HG03432 (cell line): ENCODE data around the gene OBP2B.

Experiments
- ATAC-seq: cut with Tn5 transposase; IDR thresholded peaks from one replicate; pipeline ENCODE4 v1.9.1; 2021; ENCODE audit warnings: mild to moderate bottlenecking, moderate library complexity; ENCODE audit not compliant: unreplicated experiment

Gene OBP2B

GRCh38 chr9:133202688-133203453 is 6.2 kb downstream of the OBP2B start:
- ATAC-seq: no peak

- ATAC-seq: no peak
Observed at GRCh38 chr9:133202145-133202513, 6.9 kb downstream of the OBP2B start.

GRCh38 chr9:133201424-133202144 is 7.5 kb downstream of the OBP2B start:
- ATAC-seq: no peak

GRCh38 chr9:133200631-133201030 is 8.4 kb downstream of the OBP2B start:
- no peak for ATAC-seq

GRCh38 chr9:133199648-133200321 is 9.3 kb downstream of the OBP2B start:
- no peak for ATAC-seq

GRCh38 chr9:133195029-133195428 is 14.0 kb downstream of the OBP2B start:
- no peak for ATAC-seq

GRCh38 chr9:133194597-133194996 is 14.5 kb downstream of the OBP2B start:
- no peak for ATAC-seq

GRCh38 chr9:133191989-133192388 is 17.1 kb downstream of the OBP2B start:
- ATAC-seq: no peak

GRCh38 chr9:133189826-133190225 is 19.2 kb downstream of the OBP2B start:
- no peak for ATAC-seq

- ATAC-seq: no peak
Observed at GRCh38 chr9:133188843-133189180, 20.2 kb downstream of the OBP2B start.

- no peak for ATAC-seq
Observed at GRCh38 chr9:133188006-133188842, 20.8 kb downstream of the OBP2B start.

GRCh38 chr9:133187561-133188005 is 21.5 kb downstream of the OBP2B start:
- no peak for ATAC-seq

- ATAC-seq: no peak
Observed at GRCh38 chr9:133186736-133187135, 22.3 kb downstream of the OBP2B start.

GRCh38 chr9:133184971-133185370 is 24.1 kb downstream of the OBP2B start:
- no peak for ATAC-seq

- no peak for ATAC-seq
Observed at GRCh38 chr9:133182151-133182550, 26.9 kb downstream of the OBP2B start.

GRCh38 chr9:133181561-133181960 is 27.5 kb downstream of the OBP2B start:
- no peak for ATAC-seq

GRCh38 chr9:133180953-133181352 is 28.1 kb downstream of the OBP2B start:
- ATAC-seq: no peak

GRCh38 chr9:133173056-133173455 is 36.0 kb downstream of the OBP2B start:
- ATAC-seq: no peak

- ATAC-seq: no peak
Observed at GRCh38 chr9:133171161-133171961, 37.7 kb downstream of the OBP2B start.

GRCh38 chr9:133170716-133171115 is 38.3 kb downstream of the OBP2B start:
- ATAC-seq: no peak
